K562 (cell line): ENCODE results near the gene MLLT3.

ENCODE experiments used
- JUN ChIP-seq, 2 experiments: sonication (generic) in 1 of 2; formaldehyde crosslinking in 1 of 2; IDR thresholded peaks; 2 replicates each; pipeline versions ENCODE4 v1.6.1 to v1.8.0; 2012 to 2022; ENCODE audit warnings: borderline replicate concordance in 2 of 2, mild to moderate bottlenecking in 2 of 2, improper control_type of control experiment in 1 of 2, low read depth in 1 of 2, low read length in 1 of 2, missing genetic modification reagents in 1 of 2
- MAX ChIP-seq: sonication (generic); formaldehyde crosslinking; IDR thresholded peaks from 2 replicates; pipeline ENCODE4 v1.9.0; 2022; ENCODE audit warnings: mild to moderate bottlenecking, missing genetic modification reagents

GRCh38 chr9:20650750-20651299, 28.5 kb upstream of the MLLT3 start:
- TF ChIP-seq JUN (IDR thresholded peaks at IDR 0.05; ENCODE audit: borderline replicate concordance, low read depth, low read length): no peak
- TF ChIP-seq JUN (CRISPR knock-in tag; IDR thresholded peaks at IDR 0.05; ENCODE audit: borderline replicate concordance): no peak
- TF ChIP-seq MAX (CRISPR knock-in tag): no peak
